GM18502 (cell line): Measurements from ENCODE around the gene SLC25A40.
"Not testable (repeated sequence)": the region's sequence is repeated elsewhere in the genome, so short reads cannot be mapped to it uniquely, and the experiment has no call there.

Source experiments
- ATAC-seq: cut with Tn5 transposase; IDR thresholded peaks from one replicate; pipeline ENCODE4 v1.9.1; 2021; ENCODE audit warnings: mild to moderate bottlenecking; ENCODE audit not compliant: unreplicated experiment, poor library complexity

Gene SLC25A40, protein sequence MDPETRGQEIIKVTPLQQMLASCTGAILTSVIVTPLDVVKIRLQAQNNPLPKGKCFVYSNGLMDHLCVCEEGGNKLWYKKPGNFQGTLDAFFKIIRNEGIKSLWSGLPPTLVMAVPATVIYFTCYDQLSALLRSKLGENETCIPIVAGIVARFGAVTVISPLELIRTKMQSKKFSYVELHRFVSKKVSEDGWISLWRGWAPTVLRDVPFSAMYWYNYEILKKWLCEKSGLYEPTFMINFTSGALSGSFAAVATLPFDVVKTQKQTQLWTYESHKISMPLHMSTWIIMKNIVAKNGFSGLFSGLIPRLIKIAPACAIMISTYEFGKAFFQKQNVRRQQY

GRCh38 chr7:87876040-87876868, at the start of gene SLC25A40, which contains the start of gene DBF4:
SLC25A40 (minus strand) TSS chr7:87876360; CDS start chr7:87858727, 17,633 bp downstream.
DBF4 (plus strand) TSS chr7:87876493; CDS start chr7:87876733, 240 bp downstream.
- peak; percentile 90 for ATAC-seq

DNA sequence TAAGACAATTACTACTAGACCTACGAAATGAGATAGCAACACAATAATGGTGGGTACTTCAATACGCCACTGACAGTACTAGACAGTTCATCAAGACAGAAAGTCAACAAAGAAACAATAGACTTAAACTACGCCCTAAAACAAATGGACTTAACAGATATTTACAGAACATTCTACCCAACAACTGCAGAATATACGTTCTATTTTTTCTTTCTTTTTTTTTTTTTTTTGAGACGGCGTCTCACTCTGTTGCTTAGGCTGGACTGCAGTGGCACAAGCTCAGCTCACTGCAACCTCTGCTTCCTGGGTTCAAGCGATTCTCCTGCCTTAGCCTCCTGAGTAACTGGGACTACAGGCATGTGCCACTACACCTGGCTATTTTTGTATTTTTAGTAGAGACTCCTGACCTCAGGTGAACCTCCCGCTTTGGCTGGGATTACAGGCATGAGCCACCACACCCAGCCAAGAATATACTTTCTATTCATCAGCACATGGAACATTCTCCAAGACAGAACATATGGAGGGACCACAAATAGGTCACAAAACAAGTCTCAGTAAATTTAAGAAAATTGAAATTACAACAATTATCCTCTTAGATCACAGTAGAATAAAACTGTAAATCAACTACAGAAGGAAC, 46.7 kb upstream of the SLC25A40 start:
- not testable (repeated sequence) for ATAC-seq

GRCh38 chr7:87920578-87920977, 44.4 kb upstream of the SLC25A40 start:
- ATAC-seq: no peak

- no peak for ATAC-seq
These were observed 43.7 kb upstream of the SLC25A40 start for GRCh38 chr7:87919875-87920274.

DNA sequence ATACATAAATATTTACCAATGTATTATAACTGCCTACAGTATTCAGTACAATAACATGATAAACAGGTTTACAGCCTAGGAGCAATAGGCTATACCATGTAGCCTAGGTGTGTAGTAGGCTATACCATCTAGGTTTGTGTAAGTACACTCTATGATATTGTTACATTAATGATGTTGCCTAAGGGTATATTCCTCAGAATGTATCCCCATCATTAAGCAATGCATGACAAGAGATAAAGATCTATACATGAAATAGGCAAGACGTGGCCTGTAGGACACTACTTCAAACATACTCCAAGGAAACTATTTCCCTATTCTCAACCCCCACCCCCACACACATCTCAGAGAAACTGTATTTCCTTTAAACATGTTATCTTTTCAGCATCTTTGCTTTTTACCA, 42.6 kb upstream of the SLC25A40 start:
- no peak for ATAC-seq

DNA sequence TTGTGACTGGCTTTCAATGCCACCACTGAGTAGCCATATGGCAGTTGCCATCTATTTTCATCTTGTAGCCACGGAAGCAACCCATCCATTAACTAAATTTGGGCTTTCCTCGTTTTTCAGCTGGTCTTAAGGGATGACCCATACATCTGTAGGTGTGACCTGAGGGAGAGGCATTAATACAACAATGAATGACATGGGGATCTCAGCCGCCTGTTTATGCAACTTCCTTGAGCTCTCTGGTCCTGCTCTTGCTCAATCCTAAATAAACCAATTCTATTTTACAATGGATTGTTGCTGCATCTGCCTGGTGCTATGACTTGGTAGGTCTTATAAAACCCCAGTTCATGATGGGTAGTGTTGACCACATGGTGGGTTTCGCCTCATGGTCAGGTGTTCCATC, 36.0 kb upstream of the SLC25A40 start:
- no peak for ATAC-seq

GRCh38 chr7:87908814-87909213, 32.7 kb upstream of the SLC25A40 start:
- not testable (repeated sequence) for ATAC-seq

- ATAC-seq: not testable (repeated sequence)
These were observed 31.2 kb upstream of the SLC25A40 start for GRCh38 chr7:87907136-87907906.

DNA sequence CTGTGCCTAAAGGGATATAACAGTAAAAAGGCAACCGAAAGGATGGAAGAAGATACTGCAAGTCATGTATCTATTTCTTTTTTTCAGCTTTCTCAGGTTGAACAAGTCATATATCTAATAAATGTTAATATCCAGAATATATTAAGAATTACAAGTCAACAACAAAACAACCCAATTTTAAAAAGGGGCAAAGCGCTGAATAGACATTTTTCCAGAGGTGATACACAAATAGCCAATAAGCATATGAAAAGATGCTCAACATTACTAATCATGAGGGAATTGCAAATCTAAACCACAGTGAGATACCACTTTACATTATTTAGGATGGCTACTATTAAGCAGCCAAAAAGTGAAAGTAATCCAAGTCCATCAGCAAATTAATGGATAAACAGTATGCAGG, 23.1 kb upstream of the SLC25A40 start:
- no peak for ATAC-seq

GRCh38 chr7:87895363-87895762, 19.2 kb upstream of the SLC25A40 start:
- ATAC-seq: no peak

GRCh38 chr7:87886875-87887274, 10.7 kb upstream of the SLC25A40 start:
- ATAC-seq: peak; percentile 42

DNA sequence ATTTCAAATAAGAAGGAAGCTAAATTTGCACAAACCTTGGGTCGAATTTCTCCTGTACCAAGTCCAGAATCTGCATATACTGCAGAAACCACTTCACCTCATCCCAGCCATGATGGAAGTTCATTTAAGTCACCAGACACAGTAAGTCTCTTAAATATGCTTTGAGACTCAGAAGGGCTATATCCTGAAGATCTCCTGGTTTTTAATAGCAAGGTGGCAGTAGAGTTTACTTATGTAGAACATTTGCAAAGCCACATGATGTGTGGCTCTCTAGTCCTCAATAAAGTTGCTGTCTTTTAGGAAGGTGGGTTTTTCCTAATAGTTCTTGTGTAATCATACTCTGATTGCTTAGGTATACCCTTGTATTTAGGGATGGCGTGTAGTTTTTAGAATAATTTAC, 8.9 kb upstream of the SLC25A40 start:
- ATAC-seq: no peak

GRCh38 chr7:87882151-87882937, 6.2 kb upstream of the SLC25A40 start:
- ATAC-seq: no peak

DNA sequence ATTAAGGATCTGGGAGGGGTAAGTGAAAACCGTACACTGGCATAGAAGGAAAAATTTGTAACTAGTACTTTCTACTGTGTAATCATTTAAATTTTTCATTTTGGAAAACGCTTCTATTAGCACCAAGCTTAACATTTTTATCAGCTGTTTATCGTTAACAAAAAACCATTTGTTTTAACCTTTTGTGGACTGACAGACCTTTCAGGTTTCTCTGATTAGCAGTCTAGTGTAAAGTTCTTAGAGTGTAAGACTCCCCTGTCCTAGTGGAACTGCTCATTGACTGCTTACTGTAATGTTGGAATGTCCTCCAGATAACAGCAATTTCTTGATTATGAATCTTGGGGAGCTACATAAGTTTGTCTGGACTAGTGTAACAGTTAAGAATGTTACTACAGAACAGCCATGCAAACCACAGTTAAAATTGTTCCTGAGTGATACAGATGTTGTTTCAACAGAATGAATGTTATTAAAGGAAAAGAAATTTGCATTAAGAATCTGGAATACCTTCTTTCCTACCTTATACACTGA, 2.1 kb upstream of the SLC25A40 start:
- ATAC-seq: no peak

DNA sequence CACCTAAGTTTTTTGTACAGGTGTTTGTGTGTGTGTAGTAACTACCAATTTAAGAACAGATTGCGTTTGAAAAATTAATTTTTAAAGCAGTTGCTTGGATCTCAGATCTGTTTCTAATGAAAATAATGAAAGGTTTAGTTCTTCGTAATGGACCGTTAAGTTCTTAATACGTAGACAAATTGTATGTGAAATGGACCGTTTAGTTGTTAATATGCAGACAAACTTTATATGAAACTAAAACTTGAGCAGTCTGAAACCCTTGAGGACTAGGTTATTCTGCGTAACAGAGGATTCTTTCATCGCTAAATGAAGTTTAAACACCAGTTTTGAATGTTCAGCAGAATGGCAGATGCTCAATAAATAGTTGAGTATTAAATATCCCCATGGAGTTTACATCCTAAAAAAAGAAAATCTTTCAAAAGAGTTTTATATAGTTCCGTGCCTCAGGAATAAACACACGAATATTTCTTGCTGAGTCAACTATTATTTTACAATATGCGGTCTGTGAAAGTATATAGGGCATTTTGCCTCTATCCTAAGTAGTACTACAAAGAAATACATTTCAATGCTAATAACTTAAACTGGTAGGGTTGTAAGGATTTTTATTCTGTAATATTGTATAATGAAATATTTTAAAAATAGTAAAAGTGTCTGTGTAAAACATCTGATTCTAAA, 1.3 kb upstream of the SLC25A40 start:
- no peak for ATAC-seq

- peak; percentile 8 for ATAC-seq
These were observed 692 bp upstream of the SLC25A40 start for GRCh38 chr7:87876869-87877234.

GRCh38 chr7:87875151-87876039, 765 bp downstream of the SLC25A40 start:
- peak; percentile 23 for ATAC-seq

DNA sequence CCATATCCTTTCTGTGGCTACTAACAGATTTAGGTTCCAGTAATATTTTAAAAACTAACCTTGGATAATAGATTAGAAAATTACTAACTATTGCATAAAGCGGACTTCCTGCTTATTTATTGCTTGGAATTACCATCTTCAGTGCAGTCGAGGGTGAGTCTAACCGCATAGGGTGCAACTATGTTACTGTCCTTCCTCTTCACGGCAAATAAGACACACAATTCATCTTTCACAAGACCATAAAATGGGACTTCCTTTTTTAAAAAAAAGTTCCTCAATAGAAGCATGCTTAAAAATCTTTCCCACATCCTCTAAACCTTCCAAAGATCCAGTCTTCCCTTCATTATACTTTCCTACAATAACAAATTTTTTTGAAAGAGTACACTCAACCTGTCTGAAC, 2.1 kb downstream of the SLC25A40 start:
- no peak for ATAC-seq
